IMR-90 (cell line): ENCODE measurements around the gene GAB1. TPM values are rescaled to one million over a fixed set of nuclear protein-coding genes. Genes with fewer than 3 reads are reported as not detected.
A peak's percentile ranks its signal among the peaks of the same experiment; 100 is the strongest.

Experiments used
- ATAC-seq: fragments of 200-7000 bp; cut with Tn5 transposase; 2 replicates; pipeline ENCODE4 v1.9.1; 2020; ENCODE audit warnings: low read depth, mild to moderate bottlenecking, moderate library complexity
- BruUV-seq: library from RNA; stranded (reverse); fragments of 400-500 nt; replicated peaks from 2 replicates; lab custom pipeline; 2021; lab: Mats Ljungman, UMichigan
- CTCF ChIA-PET: fragments of 300-600 bp; formaldehyde crosslinking; extraction: SDS; loops from one replicate; lab custom pipeline; 2021; ENCODE audit warnings: antibody characterized with exemption; lab: Yijun Ruan, JAX
- POLR2A ChIA-PET: fragments of 300-600 bp; sonication (Branson Sonifier 250); formaldehyde crosslinking; loops from one replicate; lab custom pipeline; 2022; ENCODE audit warnings: antibody characterized with exemption; ENCODE audit not compliant: unreplicated experiment; lab: Charles Lee
- DNase-seq: peaks from one replicate; pipeline ENCODE4 v3.0.0; 2013
- H2AFZ ChIP-seq: replicated peaks from 2 replicates; pipeline ENCODE3; 2013; ENCODE audit warnings: low read length, mild to moderate bottlenecking; ENCODE audit not compliant: poor library complexity
- H2AK5ac ChIP-seq: 2 replicates; pipeline ENCODE4 v1.6.1; 2013; ENCODE audit warnings: low read depth, low read length, inconsistent platforms
- H2AK9ac ChIP-seq: replicated peaks from 2 replicates; pipeline ENCODE3; 2013; ENCODE audit warnings: mild to moderate bottlenecking, low read depth, low read length, moderate library complexity; ENCODE audit not compliant: poor library complexity
- H2BK120ac ChIP-seq: 2 replicates; pipeline ENCODE4 v1.6.1; 2013; ENCODE audit warnings: low read depth, low read length, inconsistent platforms
- H2BK15ac ChIP-seq: 3 replicates; pipeline ENCODE4 v1.6.1; 2013; ENCODE audit warnings: low read depth, low read length, inconsistent platforms
- H2BK20ac ChIP-seq: 2 replicates; pipeline ENCODE4 v1.6.1; 2013; ENCODE audit warnings: low read depth, mild to moderate bottlenecking, inconsistent platforms, low read length, moderate library complexity
- H2BK5ac ChIP-seq: 2 replicates; pipeline ENCODE4 v1.6.1; 2013; ENCODE audit warnings: mild to moderate bottlenecking, low read depth, low read length, inconsistent platforms; ENCODE audit not compliant: poor library complexity, severe bottlenecking
- H3K14ac ChIP-seq: replicated peaks from 2 replicates; pipeline ENCODE4 v1.6.1; 2013; ENCODE audit warnings: low read depth, low read length, inconsistent platforms
- H3K18ac ChIP-seq: 2 replicates; pipeline ENCODE4 v1.6.1; 2013; ENCODE audit warnings: low read depth, low read length, control low read depth
- H3K23ac ChIP-seq: 2 replicates; pipeline ENCODE4 v1.6.1; 2013; ENCODE audit warnings: low read depth, low read length, inconsistent platforms
- H3K27ac ChIP-seq: 2 replicates; pipeline ENCODE4 v1.5.1; 2013; ENCODE audit warnings: mild to moderate bottlenecking, control low read depth, low read length; ENCODE audit not compliant: insufficient read depth
- H3K27me3 ChIP-seq: 2 replicates; pipeline ENCODE4 v1.6.1; 2013; ENCODE audit warnings: low read length; ENCODE audit not compliant: control insufficient read depth, insufficient read depth
- H3K36me3 ChIP-seq: 2 replicates; pipeline ENCODE4 v1.6.1; 2013; ENCODE audit warnings: low read length, mixed read lengths; ENCODE audit not compliant: control insufficient read depth, insufficient read depth
- H3K4ac ChIP-seq: 2 replicates; pipeline ENCODE4 v1.6.1; 2013; ENCODE audit warnings: low read depth, low read length, inconsistent platforms
- H3K4me1 ChIP-seq: 2 replicates; pipeline ENCODE4 v1.6.1; 2013; ENCODE audit warnings: low read length, mixed read lengths; ENCODE audit not compliant: control insufficient read depth, insufficient read depth
- H3K4me2 ChIP-seq: 2 replicates; pipeline ENCODE4 v1.6.1; 2013; ENCODE audit warnings: low read depth, mild to moderate bottlenecking, control low read depth, low read length, moderate library complexity
- H3K4me3 ChIP-seq: 2 replicates; pipeline ENCODE4 v1.5.1; 2013; ENCODE audit warnings: low read depth, mild to moderate bottlenecking, control low read depth, low read length, moderate library complexity; ENCODE audit not compliant: insufficient read depth
- H3K56ac ChIP-seq: 2 replicates; pipeline ENCODE4 v1.6.1; 2013; ENCODE audit warnings: low read length, inconsistent platforms; ENCODE audit not compliant: insufficient read depth; ENCODE audit errors: extremely low read depth
- H3K79me1 ChIP-seq, 2 experiments: 2 replicates each; pipeline ENCODE4 v1.6.1; 2013; ENCODE audit warnings: low read length in 2 of 2, inconsistent platforms in 1 of 2, low read depth in 1 of 2
- H3K9ac ChIP-seq: 2 replicates; pipeline ENCODE4 v1.6.1; 2013; ENCODE audit warnings: low read depth, low read length, control low read depth
- H3K9me1 ChIP-seq: 2 replicates; pipeline ENCODE4 v1.6.1; 2013; ENCODE audit warnings: low read length, inconsistent platforms; ENCODE audit not compliant: insufficient read depth
- H3K9me3 ChIP-seq: 2 replicates; pipeline ENCODE4 v1.6.1; 2013; ENCODE audit warnings: low read length; ENCODE audit not compliant: control insufficient read depth, insufficient read depth
- H4K20me1 ChIP-seq: 2 replicates; pipeline ENCODE4 v1.6.1; 2013; ENCODE audit warnings: low read length, inconsistent platforms; ENCODE audit not compliant: insufficient read depth
- H4K5ac ChIP-seq: 2 replicates; pipeline ENCODE4 v1.6.1; 2013; ENCODE audit warnings: mild to moderate bottlenecking, low read depth, low read length, control low read depth
- H4K8ac ChIP-seq, 2 experiments: 2 replicates each; pipeline ENCODE4 v1.6.1; 2013; ENCODE audit warnings: low read depth in 2 of 2, low read length in 2 of 2, control low read depth in 1 of 2, inconsistent platforms in 1 of 2
- H4K91ac ChIP-seq: 2 replicates; pipeline ENCODE4 v1.6.1; 2013; ENCODE audit warnings: low read depth, low read length, inconsistent platforms; ENCODE audit not compliant: insufficient read depth
- CEBPB ChIP-seq: IDR thresholded peaks from 2 replicates; pipeline ENCODE4 v1.6.1; 2012; ENCODE audit warnings: low read depth, low read length, improper control_type of control experiment
- CHD1 ChIP-seq: IDR thresholded peaks from 2 replicates; pipeline ENCODE4 v1.6.1; 2012; ENCODE audit warnings: low read depth, low read length, improper control_type of control experiment
- CTCF ChIP-seq: conservative IDR thresholded peaks from 2 replicates; pipeline ENCODE4 v1.5.1; 2012; ENCODE audit warnings: mild to moderate bottlenecking, low read depth, low read length, improper control_type of control experiment
- FOS ChIP-seq: fragments of 150-350 bp; IDR thresholded peaks from 2 replicates; pipeline ENCODE4 v1.6.1; 2016; ENCODE audit warnings: low read depth, low read length
- MAZ ChIP-seq: IDR thresholded peaks from 2 replicates; pipeline ENCODE4 v1.6.1; 2012; ENCODE audit warnings: low read depth, mild to moderate bottlenecking, low read length, improper control_type of control experiment, moderate library complexity, borderline replicate concordance
- MXI1 ChIP-seq: IDR thresholded peaks from 2 replicates; pipeline ENCODE4 v1.6.1; 2012; ENCODE audit warnings: low read depth, mild to moderate bottlenecking, low read length, moderate library complexity, borderline replicate concordance
- NFE2L2 ChIP-seq: fragments of 150-350 bp; IDR thresholded peaks from 2 replicates; pipeline ENCODE4 v1.6.1; 2016; ENCODE audit warnings: low read depth, mild to moderate bottlenecking, low read length
- RAD21 ChIP-seq: IDR thresholded peaks from 2 replicates; pipeline ENCODE4 v1.6.1; 2012; ENCODE audit warnings: low read length, improper control_type of control experiment
- RCOR1 ChIP-seq: IDR thresholded peaks from 2 replicates; pipeline ENCODE4 v1.6.1; 2012; ENCODE audit warnings: mild to moderate bottlenecking, low read length, improper control_type of control experiment; ENCODE audit not compliant: insufficient replicate concordance
- RFX5 ChIP-seq: IDR thresholded peaks from 2 replicates; pipeline ENCODE4 v1.8.0; 2012; ENCODE audit warnings: low read depth, mild to moderate bottlenecking, low read length, moderate library complexity
- SMC3 ChIP-seq: fragments of 150-350 bp; IDR thresholded peaks from 2 replicates; pipeline ENCODE4 v1.6.1; 2016; ENCODE audit warnings: low read depth, mild to moderate bottlenecking, antibody characterized with exemption, low read length, moderate library complexity
- USF2 ChIP-seq: fragments of 150-350 bp; IDR thresholded peaks from 2 replicates; pipeline ENCODE4 v1.6.1; 2017; ENCODE audit warnings: mild to moderate bottlenecking, antibody characterized with exemption, low read length, low read depth
- dilution Hi-C: fragments of 300-500 bp; cut with HindIII; formaldehyde crosslinking; loops from one replicate; pipeline ENCODE4 v1.14.3; 2018; ENCODE audit warnings: low sequenced_read_pairs; ENCODE audit not compliant: unreplicated experiment
- in situ Hi-C: fragments of 300-500 bp; cut with MboI; formaldehyde crosslinking; loops from 3 replicates; pipeline ENCODE4 v1.14.3; 2019; ENCODE audit warnings: low sequenced_read_pairs, inconsistent platforms, mixed read lengths
- intact Hi-C: fragments of 100-400 bp; cut with micrococcal nuclease; formaldehyde crosslinking; loops from 2 replicates; pipeline ENCODE4 v1.10.0; 2022
- polyA plus RNA-seq, 3 experiments: library from polyadenylated mRNA; depleted of rRNA; stranded (reverse); fragments of >200 nt; gene quantifications; 2 replicates each; pipeline ENCODE4 v1.2.3, GENCODE V29; 2012; ENCODE audit warnings: low replicate concordance in 1 of 3
- total RNA-seq: library from RNA; depleted of rRNA; stranded (reverse); fragments of >200 nt; gene quantifications from 2 replicates; pipeline ENCODE4 v1.2.3, GENCODE V29; 2012

The GAB1 gene
- total and polyA plus RNA-seq, 2 of the 4 experiments (the other 2 are of a cell fraction): 2.8 to 12.0 TPM

DNA sequence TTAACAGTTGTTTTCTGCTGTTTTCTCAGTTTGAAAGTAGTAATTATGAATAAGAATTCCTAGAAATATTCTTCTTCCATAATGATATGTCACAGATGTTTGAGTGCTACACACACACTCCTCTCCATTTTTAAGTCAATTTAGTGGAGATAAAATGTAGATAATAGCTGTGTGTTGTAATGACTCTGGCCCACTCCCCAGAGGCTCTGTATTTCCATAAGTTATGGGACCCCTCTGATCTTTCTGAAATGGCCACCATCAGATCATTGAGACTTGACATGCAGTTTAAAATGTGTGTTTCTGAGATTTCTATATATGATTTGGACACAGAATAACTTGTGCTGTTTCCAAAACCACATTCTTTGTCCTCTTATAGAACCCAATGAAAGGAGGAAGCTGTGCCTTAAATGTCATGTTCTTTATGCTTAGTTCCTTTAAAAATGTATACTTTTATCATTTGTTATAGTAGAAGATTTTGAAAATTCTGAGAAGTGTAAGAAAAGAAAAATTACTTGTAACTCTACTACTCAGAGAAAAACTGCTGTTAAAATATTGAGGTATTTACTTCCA is 46.4 kb downstream of the GAB1 start:
- no peak overlapping the region for H3K23ac ChIP-seq
- H4K8ac ChIP-seq: no peak overlapping the region
- H2BK15ac ChIP-seq: no peak overlapping the region
- BruUV-seq: no TSS peak
- DNase-seq: no peak
- ChIA-PET POLR2A (no interaction called here), CTCF (no interaction called here)
- H3K27ac ChIP-seq: peak overlapping the region; percentile 25; the same call in 1 of the 2 replicates
- peak overlapping the region; percentile 60; the same call in 1 of the 2 replicates for H3K9ac ChIP-seq
- no peak overlapping the region for H4K5ac ChIP-seq
- H4K20me1 ChIP-seq: no peaks in the 10 kb centered on the region; the same call in 1 of the 2 replicates
- H4K91ac ChIP-seq: no peak overlapping the region
- TF ChIP-seq CEBPB (no peak), CHD1 (no peak), NFE2L2 (no peak), SMC3 (no peak), RFX5 (no peak), MAZ (no peak), RCOR1 (no peak), USF2 (no peak), MXI1 (no peak), FOS (no peak), RAD21 (no peak), CTCF (no peak)
- H3K4me3 ChIP-seq: no peak overlapping the region
- peak overlapping the region; percentile 77; the same call in 1 of the 2 replicates for H3K4me2 ChIP-seq
- in situ Hi-C loops: no loop called here
- H3K9me1 ChIP-seq: peaks cover 10% of the 10 kb centered on the region
- no peak for ATAC-seq
- dilution Hi-C loops: no loop called here
- H3K27me3 ChIP-seq: no peaks in the 10 kb centered on the region
- H2AK5ac ChIP-seq: no peak overlapping the region
- no peak overlapping the region for H2AFZ ChIP-seq
- intact Hi-C loops: loop anchor here (5.0 kb wide), 1 partner anchor 46 kb away; the partner anchor contains the start of gene GAB1
- H3K4ac ChIP-seq: peak overlapping the region; percentile 24; the same call in 1 of the 2 replicates
- peaks cover 29 to 51% of the 10 kb centered on the region in 2 experiments for H3K79me1 ChIP-seq
- peak overlapping the region; percentile 41; the same call in 1 of the 2 replicates for H2BK120ac ChIP-seq
- H3K4me1 ChIP-seq: peaks cover 16% of the 10 kb centered on the region
- H3K9me3 ChIP-seq: no peaks in the 10 kb centered on the region
- H3K36me3 ChIP-seq: no peaks in the 10 kb centered on the region
- H3K14ac ChIP-seq: peak overlapping the region; percentile 44; the same call in 1 of the 2 replicates
- H3K56ac ChIP-seq: no peak overlapping the region
- H2BK5ac ChIP-seq: peak overlapping the region; percentile 80
- no peak overlapping the region for H2AK9ac ChIP-seq
- H2BK20ac ChIP-seq: no peak overlapping the region
- H3K18ac ChIP-seq: peak overlapping the region; percentile 4; the same call in 1 of the 2 replicates
